ENCODE results near the gene AIF1L. TPM values are rescaled to one million over a fixed set of nuclear protein-coding genes. Genes with fewer than 3 reads are reported as not detected.
A peak's percentile ranks its signal among the peaks of the same experiment; 100 is the strongest.

The AIF1L gene
- total and polyA plus RNA-seq, 2 of the 13 experiments (the other 11 are each of a cell fraction or from before 2014, with no cell fraction given), result 12.4 to 36.5 TPM

GRCh38 chr9:131096269-131097125 is at the start of gene AIF1L (continued):
- TF ChIP-seq, protein P1, sequence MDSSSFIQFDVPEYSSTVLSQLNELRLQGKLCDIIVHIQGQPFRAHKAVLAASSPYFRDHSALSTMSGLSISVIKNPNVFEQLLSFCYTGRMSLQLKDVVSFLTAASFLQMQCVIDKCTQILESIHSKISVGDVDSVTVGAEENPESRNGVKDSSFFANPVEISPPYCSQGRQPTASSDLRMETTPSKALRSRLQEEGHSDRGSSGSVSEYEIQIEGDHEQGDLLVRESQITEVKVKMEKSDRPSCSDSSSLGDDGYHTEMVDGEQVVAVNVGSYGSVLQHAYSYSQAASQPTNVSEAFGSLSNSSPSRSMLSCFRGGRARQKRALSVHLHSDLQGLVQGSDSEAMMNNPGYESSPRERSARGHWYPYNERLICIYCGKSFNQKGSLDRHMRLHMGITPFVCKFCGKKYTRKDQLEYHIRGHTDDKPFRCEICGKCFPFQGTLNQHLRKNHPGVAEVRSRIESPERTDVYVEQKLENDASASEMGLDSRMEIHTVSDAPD (CRISPR knock-in tag; IDR thresholded peaks at IDR 0.05), result no peak
- TF ChIP-seq ZNF276 (CRISPR knock-in tag; IDR thresholded peaks at IDR 0.05; ENCODE audit: low read depth) (no peak), SIN3A (IDR thresholded peaks at IDR 0.05; ENCODE audit: borderline replicate concordance, low read depth, low read length) (no peak), ZFP37 (CRISPR knock-in tag; IDR thresholded peaks at IDR 0.05; ENCODE audit: borderline replicate concordance) (no peak), ZNF101 (CRISPR knock-in tag; IDR thresholded peaks at IDR 0.05; ENCODE audit: borderline replicate concordance, low read depth) (no peak), HES4 (CRISPR knock-in tag; IDR thresholded peaks at IDR 0.05; ENCODE audit: borderline replicate concordance) (no peak), ZNF343 (CRISPR knock-in tag; IDR thresholded peaks at IDR 0.05) (no peak), ZNF784 (CRISPR knock-in tag; IDR thresholded peaks at IDR 0.05; ENCODE audit: borderline replicate concordance) (no peak; the same call in 1 of the 2 replicates), IKZF4 (CRISPR knock-in tag; IDR thresholded peaks at IDR 0.05; ENCODE audit: borderline replicate concordance, low read depth, not compliant biosample characterization) (no peak), SRSF1 (optimal IDR thresholded peaks at IDR 0.05; ENCODE audit: low read depth, low read length) (peak; percentile 48), ZNF124 (CRISPR knock-in tag; IDR thresholded peaks at IDR 0.05) (0 out of 2 replicates have a peak, but pooled peaks have one; percentile 16), ZNF580 (CRISPR knock-in tag; IDR thresholded peaks at IDR 0.05; ENCODE audit: borderline replicate concordance, low read depth) (no peak), FOXO1 (CRISPR knock-in tag; IDR thresholded peaks at IDR 0.05) (no peak), BRD4 (CRISPR knock-in tag; IDR thresholded peaks at IDR 0.05) (no peak), PITX1 (CRISPR knock-in tag; IDR thresholded peaks at IDR 0.05) (no peak), U2AF1 (optimal IDR thresholded peaks at IDR 0.05; ENCODE audit: low read depth, low read length) (no peak), MIXL1 (CRISPR knock-in tag; IDR thresholded peaks at IDR 0.05) (no peak), ZNF501 (CRISPR knock-in tag; IDR thresholded peaks at IDR 0.05) (no peak), GZF1 (CRISPR knock-in tag; IDR thresholded peaks at IDR 0.05) (no peak), NR0B2 (CRISPR knock-in tag; IDR thresholded peaks at IDR 0.05) (peak; percentile 72; the same call in 1 of the 2 replicates), ZKSCAN1 (IDR thresholded peaks at IDR 0.05; ENCODE audit: low read length) (no peak)
- TF ChIP-seq, protein P2, sequence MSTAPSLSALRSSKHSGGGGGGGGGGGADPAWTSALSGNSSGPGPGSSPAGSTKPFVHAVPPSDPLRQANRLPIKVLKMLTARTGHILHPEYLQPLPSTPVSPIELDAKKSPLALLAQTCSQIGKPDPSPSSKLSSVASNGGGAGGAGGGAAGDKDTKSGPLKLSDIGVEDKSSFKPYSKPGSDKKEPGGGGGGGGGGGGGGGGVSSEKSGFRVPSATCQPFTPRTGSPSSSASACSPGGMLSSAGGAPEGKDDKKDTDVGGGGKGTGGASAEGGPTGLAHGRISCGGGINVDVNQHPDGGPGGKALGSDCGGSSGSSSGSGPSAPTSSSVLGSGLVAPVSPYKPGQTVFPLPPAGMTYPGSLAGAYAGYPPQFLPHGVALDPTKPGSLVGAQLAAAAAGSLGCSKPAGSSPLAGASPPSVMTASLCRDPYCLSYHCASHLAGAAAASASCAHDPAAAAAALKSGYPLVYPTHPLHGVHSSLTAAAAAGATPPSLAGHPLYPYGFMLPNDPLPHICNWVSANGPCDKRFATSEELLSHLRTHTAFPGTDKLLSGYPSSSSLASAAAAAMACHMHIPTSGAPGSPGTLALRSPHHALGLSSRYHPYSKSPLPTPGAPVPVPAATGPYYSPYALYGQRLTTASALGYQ (CRISPR knock-in tag; IDR thresholded peaks at IDR 0.05), result no peak
- TF ChIP-seq, protein P3, sequence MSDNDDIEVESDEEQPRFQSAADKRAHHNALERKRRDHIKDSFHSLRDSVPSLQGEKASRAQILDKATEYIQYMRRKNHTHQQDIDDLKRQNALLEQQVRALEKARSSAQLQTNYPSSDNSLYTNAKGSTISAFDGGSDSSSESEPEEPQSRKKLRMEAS (IDR thresholded peaks at IDR 0.05), result no peak; the same call in 1 of the 2 replicates
